ENCODE results near the gene UAP1L1.
"Not testable (repeated sequence)": the region's sequence is repeated elsewhere in the genome, so short reads cannot be mapped to it uniquely, and the experiment has no call there.

GRCh38 chr9:137123952-137124462 lies 46.7 kb downstream of the UAP1L1 start:
- TF ChIP-seq POLR2A (IDR thresholded peaks at IDR 0.05; ENCODE audit: low read depth, low read length); POLR2AphosphoS5 (IDR thresholded peaks at IDR 0.05; ENCODE audit: low read depth, low read length); TAF1 (IDR thresholded peaks at IDR 0.05; ENCODE audit: low read depth, low read length); PAX5 (IDR thresholded peaks at IDR 0.05; ENCODE audit: insufficient read depth, low read length, severe bottlenecking); POU2F2 (IDR thresholded peaks at IDR 0.05; ENCODE audit: low read depth, low read length); SPI1 (IDR thresholded peaks at IDR 0.05; ENCODE audit: low read depth, low read length): not testable (repeated sequence)

Measured in GM12891 (cell line).